Left ventricle myocardium inferior (tissue), 1 donor: ENCODE data around the gene C18orf54. TPM values are rescaled to one million over a fixed set of nuclear protein-coding genes. Genes with fewer than 3 reads are reported as not detected.

Experiments used
- DNase-seq: peaks from one replicate; pipeline ENCODE4 v3.0.0-alpha.2; 2020
- H3K27ac ChIP-seq: fragments of 200-600 bp; replicated peaks from 2 replicates; pipeline ENCODE4 v1.8.0; 2021
- H3K27me3 ChIP-seq: fragments of 200-600 bp; 2 replicates; pipeline ENCODE4 v1.8.0; 2021; ENCODE audit warnings: low read depth
- H3K36me3 ChIP-seq: fragments of 200-600 bp; 2 replicates; pipeline ENCODE4 v1.8.0; 2021
- H3K4me1 ChIP-seq: fragments of 200-600 bp; 2 replicates; pipeline ENCODE4 v1.8.0; 2021
- H3K4me3 ChIP-seq: fragments of 200-600 bp; 2 replicates; pipeline ENCODE4 v1.8.0; 2021; ENCODE audit warnings: mild to moderate bottlenecking, moderate library complexity
- H3K9me3 ChIP-seq: fragments of 200-600 bp; replicated peaks from 2 replicates; pipeline ENCODE4 v1.8.0; 2021
- CTCF ChIP-seq: fragments of 200-600 bp; IDR thresholded peaks from 2 replicates; pipeline ENCODE4 v1.8.0; 2021; ENCODE audit warnings: antibody characterized with exemption, mild to moderate bottlenecking, borderline replicate concordance
- intact Hi-C: fragments of 100-400 bp; cut with micrococcal nuclease; formaldehyde crosslinking; loops from one replicate; pipeline ENCODE4 v1.11.0; 2022
- total RNA-seq: library from RNA; stranded (reverse); fragmentation: NEBNext Ultra II Directional; extraction: Animal tissue kit (Norgen Biotek cat#: 25700); gene quantifications from one replicate; pipeline ENCODE4 v1.2.1, GENCODE V29; 2021
- donor health status: DM: no; HTN: yes; CAD: no; lungs with severe emphysema.

Gene C18orf54
- total RNA-seq, 1 donor from 2014 or later = 1.4 TPM

- Histone ChIP-seq H3K4me3 (no peak overlapping the region), H3K9me3 (no peaks in the 10 kb centered on the region), H3K27me3 (peaks cover 8% of the 10 kb centered on the region), H3K4me1 (no peaks in the 10 kb centered on the region), H3K36me3 (no peaks in the 10 kb centered on the region), H3K27ac (no peak overlapping the region)
- intact Hi-C loops = no loop called here
- TF ChIP-seq CTCF = no peak
- no peak for DNase-seq
These were observed 30.8 kb downstream of the C18orf54 start for GRCh38 chr18:54388203-54389142.

DNA sequence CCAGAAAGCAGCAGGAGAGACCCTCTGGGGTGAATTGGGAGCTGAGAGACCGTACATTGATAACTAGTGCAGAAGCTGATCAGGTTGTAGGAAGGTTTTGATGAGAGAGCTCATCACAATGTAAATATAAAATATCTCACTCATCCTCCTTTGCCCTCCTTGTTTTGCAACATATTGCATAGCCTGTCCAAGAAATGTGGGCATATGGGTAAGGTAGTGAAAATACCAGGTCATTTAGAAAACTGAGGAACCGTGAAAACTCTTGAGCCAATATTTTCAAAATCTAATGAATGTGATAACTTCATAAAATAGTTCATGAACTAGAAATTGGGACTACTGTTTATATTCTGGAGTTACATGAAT lies 31.4 kb downstream of the C18orf54 start:
- TF ChIP-seq CTCF = no peak
- Histone ChIP-seq H3K9me3 (no peaks in the 10 kb centered on the region), H3K4me3 (no peak overlapping the region), H3K27ac (no peak overlapping the region), H3K36me3 (no peaks in the 10 kb centered on the region), H3K4me1 (no peaks in the 10 kb centered on the region), H3K27me3 (peaks cover 8% of the 10 kb centered on the region)
- DNase-seq = no peak
- intact Hi-C loops = no loop called here

DNA sequence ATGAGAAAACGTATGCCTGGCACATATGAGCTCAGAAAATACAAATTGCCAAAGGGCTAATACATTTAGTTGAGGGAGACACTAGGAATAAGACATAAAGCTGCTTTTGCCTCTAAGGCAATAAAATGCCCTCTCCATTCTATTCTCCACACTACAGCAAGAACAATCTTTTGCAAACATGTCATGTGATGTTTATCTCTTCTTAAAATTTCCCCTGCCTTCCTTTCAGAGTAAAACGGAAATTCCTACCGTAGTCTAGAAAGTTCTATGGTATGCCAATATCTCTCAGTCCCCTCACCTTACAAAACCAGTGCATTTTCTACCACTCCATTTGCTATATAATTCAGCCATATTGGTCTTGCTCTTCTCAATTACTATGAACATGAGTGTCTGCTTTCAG lies 33.1 kb downstream of the C18orf54 start:
- Histone ChIP-seq H3K4me3 (no peak overlapping the region), H3K4me1 (no peaks in the 10 kb centered on the region), H3K27me3 (peaks cover 8% of the 10 kb centered on the region), H3K36me3 (no peaks in the 10 kb centered on the region), H3K9me3 (no peaks in the 10 kb centered on the region), H3K27ac (no peak overlapping the region)
- intact Hi-C loops = loop anchor here (5.0 kb wide), 1 partner anchor 281 kb away; no protein-coding TSS in a partner anchor
- DNase-seq = no peak
- TF ChIP-seq CTCF = no peak

DNA sequence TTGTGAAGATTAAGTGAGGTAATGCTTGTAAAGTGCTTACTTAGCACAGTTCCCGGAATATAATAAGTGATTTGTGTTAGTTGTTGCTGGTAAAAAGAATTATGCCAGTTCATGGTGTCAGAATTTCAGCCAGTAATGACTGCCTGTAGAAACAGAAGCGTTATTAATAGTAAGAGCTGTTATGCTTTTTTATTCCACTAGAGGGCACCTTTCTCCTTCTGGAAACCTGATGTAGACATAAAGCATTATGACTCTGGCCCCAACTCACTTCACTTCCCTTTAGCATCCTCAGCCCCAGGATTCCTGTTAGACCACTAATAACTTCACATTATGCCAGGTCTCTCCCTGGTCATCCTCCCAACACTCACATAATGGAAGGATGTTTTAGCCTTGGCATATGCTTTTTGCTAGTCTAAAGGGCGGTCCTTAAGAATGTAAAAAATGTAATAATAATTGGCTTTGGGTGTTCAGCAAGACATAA lies 34.9 kb downstream of the C18orf54 start:
- Histone ChIP-seq H3K27me3 (peaks cover 2% of the 10 kb centered on the region), H3K4me1 (no peaks in the 10 kb centered on the region), H3K27ac (no peak overlapping the region), H3K4me3 (no peak overlapping the region), H3K9me3 (no peaks in the 10 kb centered on the region), H3K36me3 (no peaks in the 10 kb centered on the region)
- peak; percentile 83 for TF ChIP-seq CTCF
- DNase-seq = no peak
- intact Hi-C loops = loop anchor here (5.0 kb wide), 1 partner anchor 280 kb away; no protein-coding TSS in a partner anchor

DNA sequence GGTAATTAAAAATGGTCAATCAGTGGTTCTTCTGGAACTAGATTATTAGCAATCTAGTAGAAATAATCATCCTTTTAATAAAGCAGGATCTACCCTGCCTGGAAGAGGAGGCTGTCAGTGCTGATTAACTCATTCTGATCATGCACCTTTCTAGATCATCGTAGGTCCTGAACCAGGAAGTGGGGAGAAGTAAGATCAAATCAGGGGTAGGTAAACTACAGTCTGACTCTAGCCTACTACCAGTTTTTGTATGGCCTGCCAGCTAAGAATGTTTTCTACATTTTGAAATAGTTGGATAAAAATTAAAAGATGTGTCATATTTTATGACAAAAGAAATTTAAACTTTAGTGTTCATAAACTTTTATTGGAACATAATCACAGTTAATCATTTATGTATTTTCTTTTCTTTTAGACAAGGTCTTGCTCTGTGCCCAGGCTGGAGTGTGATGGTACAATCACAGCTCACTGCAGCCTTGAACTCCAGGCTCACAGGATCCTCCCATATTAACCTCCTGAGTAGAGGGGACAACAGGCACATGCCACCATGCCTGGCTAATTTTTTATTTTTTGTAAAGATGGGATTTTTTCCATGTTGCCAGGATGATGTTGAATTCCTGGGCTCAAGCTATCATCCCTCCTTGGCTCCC lies 36.1 kb downstream of the C18orf54 start:
- TF ChIP-seq CTCF = no peak
- Histone ChIP-seq H3K4me3 (no peak overlapping the region), H3K9me3 (no peaks in the 10 kb centered on the region), H3K27ac (no peak overlapping the region), H3K27me3 (no peaks in the 10 kb centered on the region), H3K36me3 (no peaks in the 10 kb centered on the region), H3K4me1 (no peaks in the 10 kb centered on the region)
- DNase-seq = no peak
- intact Hi-C loops = loop anchor here (5.0 kb wide), 1 partner anchor 279 kb away; no protein-coding TSS in a partner anchor
